SKM-1 treated with dmso at 0.1 percent for 144 hours (cell line): ENCODE results near the gene YARS1.
"Not testable (repeated sequence)": the region's sequence is repeated elsewhere in the genome, so short reads cannot be mapped to it uniquely, and the experiment has no call there.

Experiments used
- DNase-seq: peaks from one replicate; lab custom pipeline; 2025; ENCODE audit not compliant: unreplicated experiment; lab: John Stamatoyannopoulos, UW

The YARS1 gene

DNA sequence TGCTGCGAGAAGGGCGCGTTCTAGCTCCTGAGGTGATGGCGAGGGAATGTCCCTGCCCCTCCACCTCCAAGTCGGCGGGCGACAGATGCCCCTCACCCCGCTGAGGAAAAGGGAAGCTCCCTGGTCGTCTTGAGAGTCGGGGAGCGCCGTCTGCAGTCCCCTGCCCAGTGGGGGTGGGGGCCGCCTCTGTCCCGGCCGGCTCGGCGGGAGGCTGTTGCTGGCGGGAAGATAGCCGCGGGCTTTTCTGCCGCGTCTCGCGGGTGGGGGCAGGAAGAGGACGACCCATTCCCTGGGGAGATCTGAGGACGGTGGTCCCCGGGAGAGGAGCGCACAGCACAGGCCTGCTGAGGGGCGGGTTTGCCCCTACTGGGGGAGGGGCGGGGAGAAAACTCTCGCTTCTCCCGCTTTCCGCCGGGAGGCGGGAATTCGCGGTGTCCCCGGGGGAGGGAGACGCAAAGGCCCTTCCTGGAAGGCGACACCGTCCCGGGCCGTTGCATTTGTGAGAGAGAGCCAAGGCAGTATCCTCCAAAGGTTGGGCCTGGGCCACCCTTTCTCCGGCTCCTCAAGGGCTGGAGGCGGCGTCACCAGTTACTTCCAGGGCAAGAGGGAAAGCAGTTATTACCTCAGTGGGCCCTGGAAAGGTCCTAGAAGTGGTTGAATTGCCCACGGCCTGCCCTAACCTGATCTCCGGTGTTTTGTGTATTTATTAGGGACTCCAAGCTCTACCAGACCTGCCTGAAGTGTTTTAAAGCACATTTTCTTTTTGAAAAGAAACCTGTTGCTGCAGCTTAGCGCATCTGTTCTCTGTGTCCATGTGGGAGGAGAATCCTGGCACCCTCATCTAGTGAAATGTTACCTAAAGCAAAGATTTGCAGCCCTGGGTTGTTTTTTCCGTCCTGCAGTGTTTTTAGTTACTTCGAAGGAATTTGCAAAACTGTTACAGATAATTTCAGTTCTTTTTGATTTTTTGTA is 943 bp upstream of the YARS1 start:
- DNase-seq, result peak; percentile 48

DNA sequence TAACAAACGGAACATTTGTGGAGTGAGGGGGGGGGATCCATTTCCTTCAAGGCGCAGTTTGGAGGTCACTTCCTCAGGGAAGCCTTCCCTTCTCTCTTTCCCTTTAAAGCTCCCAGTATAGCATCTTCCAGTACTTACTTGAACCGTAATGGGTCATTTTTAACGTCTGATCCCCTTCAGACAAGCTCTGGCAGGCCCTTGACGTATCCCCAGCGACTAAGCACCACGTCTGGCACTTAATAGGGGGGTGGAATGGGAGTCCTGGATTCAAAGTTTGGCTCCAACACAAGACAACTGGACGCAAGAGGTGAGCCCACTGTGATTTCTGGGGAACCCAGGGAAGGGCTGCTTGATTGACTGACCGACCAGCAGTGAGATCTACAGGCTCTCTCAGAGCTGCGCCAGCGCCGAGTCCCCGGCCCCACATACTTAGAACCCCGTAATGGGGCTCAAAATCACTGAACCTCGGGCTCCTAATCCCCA is 441 bp downstream of the YARS1 start:
- DNase-seq, result peak; percentile 17

DNA sequence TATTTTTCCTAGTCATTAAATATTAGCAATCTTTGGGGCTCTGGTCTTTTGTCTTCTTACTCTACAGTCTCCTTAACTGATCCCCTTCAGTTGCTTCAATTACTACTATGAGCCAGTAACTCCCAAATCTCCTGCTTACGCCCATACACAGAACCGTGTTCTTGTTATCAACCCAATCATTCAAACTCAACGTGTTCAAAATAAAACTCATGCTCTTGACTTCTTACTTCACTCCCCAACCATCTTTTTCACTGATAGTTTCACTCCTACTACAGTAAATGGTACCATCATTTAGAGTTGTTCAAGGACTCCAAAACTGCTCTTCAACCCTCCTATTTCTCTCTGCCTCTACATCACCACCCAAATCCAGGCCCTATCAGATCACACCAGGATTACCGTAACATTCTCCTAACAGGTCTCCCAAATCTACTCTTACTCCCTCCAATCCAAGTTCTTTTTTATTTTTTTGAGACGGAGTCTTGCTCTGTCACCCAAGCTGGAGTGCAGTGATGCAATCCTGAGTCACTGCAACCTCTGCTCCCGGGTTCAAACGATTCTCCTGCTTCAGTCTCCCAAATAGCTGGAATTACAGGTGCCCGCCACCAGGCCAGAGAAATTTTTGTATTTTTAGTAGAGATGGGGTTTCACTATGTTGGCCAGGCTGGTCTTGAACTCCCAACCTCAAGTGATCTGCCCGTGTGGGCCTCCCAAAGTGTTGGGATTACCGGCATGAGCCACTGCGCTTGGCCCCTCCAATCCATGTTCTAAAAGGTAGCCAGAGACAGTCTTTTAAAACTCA is 3.0 kb downstream of the YARS1 start:
- no peak for DNase-seq

- DNase-seq, result no peak
These were observed 5.2 kb downstream of the YARS1 start for GRCh38 chr1:32811917-32812316.

GRCh38 chr1:32811265-32811664 is 5.9 kb downstream of the YARS1 start:
- no peak for DNase-seq

- DNase-seq, result no peak
These were observed 6.8 kb downstream of the YARS1 start for GRCh38 chr1:32810358-32810757.

DNA sequence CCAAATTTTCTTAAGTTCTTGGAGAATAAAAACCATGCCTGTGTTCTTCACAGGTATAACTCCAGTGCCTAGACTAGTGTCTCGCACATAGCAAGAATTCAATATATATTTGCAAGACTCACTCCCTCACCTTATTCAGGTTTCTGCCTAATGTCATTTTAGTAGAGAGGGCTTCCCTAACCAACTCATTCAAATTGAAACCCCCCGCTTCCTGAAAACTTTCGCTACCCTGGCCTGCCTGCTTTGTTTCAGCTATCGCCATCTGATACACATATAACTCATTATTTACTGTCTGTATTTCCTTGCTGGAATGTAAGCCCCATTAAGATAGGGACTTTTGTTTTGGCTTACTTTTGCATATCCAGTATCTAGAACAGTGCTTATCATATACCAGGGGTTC is 8.6 kb downstream of the YARS1 start:
- no peak for DNase-seq

DNA sequence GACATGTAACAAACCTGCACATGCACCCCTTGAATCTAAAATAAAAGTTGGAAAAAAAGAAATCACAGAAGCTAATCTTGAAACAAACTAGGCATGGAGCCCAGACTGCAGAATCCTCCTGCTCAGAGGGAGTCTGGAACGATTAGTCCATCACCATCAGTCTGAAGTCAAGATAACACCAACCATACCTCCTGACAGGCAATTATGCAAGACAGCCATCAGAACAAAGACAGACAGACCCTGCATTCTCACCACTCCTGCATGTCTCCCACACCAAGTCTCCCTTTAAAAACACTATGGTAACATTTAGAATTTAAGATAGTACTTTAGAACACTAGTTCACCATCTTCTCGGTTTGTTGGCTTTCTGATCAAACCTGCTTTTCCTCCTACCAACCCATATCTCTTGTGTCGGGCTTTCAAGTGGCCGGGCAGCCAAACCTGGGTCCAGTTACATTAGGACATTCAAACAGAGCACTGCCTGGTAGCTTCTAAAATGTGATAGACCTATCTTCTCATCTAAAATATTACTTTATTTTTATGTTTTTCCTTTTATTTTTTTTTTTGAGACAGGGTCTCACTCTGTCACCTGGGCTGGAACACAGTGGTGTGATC is 10.1 kb downstream of the YARS1 start:
- DNase-seq, result no peak

DNA sequence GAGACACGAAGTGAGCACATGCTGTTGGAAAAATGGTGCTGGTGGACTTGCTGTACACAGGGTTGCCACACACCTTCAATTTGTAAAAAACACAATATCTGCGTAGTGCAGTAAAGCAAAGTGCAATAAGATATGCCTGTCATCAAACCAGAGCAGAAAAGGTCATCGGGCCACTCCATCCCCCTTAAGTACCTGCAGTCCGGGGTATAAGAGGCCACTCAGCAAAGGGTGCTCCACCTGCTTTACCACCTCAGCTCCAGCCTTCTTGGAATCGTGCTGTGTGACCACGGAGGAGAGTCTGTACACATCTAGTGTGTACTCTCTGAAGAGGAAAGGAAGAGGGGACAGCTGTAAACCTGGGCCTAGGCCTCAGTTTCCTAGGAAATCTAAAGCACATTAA is 10.9 kb downstream of the YARS1 start:
- DNase-seq, result no peak

DNA sequence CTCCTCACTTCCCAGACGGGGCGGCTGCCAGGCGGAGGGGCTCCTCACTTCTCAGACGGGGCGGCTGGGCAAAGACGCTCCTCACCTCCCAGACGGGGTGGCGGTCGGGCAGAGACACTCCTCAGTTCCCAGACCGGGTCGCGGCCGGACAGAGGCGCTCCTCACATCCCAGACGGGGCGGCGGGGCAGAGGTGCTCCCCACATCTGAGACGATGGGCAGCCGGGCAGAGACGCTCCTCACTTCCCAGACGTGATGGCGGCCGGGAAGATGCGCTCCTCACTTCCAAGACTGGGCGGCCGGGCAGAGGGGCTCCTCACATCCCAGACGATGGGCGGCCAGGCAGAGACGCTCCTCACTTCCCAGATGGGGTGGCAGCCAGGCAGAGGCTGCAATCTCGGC is 12.7 kb downstream of the YARS1 start:
- not testable (repeated sequence) for DNase-seq

GRCh38 chr1:32801096-32801715 is 16.0 kb downstream of the YARS1 start:
- DNase-seq, result no peak

- DNase-seq, result no peak
These were observed 18.3 kb downstream of the YARS1 start for GRCh38 chr1:32798679-32799416.

DNA sequence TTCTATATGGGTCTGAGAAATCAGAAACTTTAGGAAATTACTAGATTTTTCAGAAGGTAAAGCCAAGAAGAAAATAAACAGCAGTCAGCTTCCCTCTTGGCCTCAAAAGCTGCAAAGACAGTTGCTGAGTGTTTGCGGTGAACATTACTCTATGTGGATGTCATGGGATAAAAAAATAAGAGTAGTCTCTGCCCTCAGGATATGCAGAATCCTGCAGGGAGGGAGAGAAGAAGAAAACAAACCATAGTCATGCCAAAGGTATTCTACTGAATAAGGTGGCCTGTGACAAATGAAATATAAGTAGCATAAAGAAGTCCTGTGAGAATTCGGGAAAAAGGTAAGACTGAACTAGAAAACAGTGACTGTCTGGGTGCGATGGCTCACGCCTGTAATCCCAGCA is 19.0 kb downstream of the YARS1 start:
- DNase-seq, result no peak

GRCh38 chr1:32797456-32797855 is 19.7 kb downstream of the YARS1 start:
- no peak for DNase-seq

- not testable (repeated sequence) for DNase-seq
These were observed 21.4 kb downstream of the YARS1 start for GRCh38 chr1:32795763-32796162.

- DNase-seq, result no peak
These were observed 25.3 kb downstream of the YARS1 start for GRCh38 chr1:32791881-32792280.

DNA sequence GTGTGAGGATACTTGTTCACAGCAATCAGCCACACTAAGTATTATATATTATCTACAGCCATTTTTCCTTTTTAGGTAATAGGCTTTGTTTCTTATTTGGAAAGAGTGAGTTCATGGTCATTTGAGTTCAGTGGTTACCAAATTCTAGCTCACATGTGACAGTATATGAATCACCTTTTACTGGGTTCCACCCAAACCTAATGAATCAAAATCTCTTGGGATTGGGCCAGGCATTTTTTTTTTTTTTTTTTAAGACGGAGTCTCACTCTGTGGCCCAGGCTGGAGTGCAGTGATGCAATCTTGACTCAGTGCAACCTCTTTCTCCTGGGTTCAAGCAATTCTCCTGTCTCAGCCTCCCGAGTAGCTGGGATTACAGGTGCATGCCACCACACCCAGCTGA is 27.8 kb downstream of the YARS1 start:
- DNase-seq, result not testable (repeated sequence)

DNA sequence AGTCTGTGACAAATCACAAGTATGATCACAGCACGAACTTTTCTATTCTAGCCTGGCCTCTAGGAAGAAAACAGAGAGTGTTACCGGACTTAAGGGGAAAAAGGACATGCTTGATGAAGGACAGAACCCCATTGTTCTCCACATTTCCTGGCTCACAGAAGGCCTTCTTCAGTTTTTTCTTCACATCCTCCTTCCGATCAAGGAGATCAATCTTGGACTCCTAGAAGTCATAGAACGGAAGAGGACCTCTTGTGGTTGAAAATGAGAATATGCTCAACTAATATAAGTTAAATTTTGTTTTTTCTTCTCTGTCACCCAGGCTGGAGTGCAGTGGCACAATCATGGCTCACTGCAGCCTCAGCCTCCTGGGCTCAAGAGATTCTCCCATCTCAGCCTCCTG is 30.3 kb downstream of the YARS1 start:
- no peak for DNase-seq

DNA sequence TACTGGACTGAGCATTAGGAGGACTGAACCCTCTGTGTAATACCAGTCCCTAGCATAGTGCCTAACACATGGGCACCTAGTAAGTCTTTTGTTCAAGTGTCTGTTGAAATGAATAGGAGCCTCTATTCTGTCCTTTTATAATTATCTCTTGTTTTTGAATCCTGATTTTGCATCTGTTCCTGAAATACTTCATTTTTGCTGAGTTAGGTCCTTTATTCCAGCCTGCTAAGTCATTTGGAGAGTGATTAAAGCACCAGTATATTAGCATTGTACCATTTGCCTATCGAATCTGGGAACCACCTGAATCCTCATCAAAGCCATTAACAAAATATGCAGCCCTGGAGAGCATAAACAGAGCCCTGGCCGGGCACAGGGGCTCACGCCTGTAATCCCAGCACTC is 32.3 kb downstream of the YARS1 start:
- no peak for DNase-seq

DNA sequence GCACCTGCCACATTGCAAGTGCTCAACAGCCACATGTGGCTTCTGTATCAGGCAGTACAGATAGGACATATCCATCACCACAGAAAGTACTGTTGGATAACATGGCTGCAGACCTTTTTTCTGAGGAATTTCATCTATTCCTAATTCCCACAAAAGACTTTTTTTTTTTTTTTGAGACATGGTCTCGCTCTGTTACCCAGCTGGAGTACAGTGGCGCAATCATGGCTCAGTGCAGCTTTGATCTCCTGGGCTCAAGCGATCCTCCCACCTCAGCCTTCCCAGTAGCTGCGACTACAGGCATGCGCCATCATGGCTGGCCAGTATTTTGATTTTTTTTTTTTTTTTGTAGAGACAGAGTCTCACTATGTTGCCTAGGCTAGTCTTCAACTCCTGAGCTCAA is 33.3 kb downstream of the YARS1 start:
- DNase-seq, result no peak
